Type B pancreatic cell (in vitro differentiated cells): Measurements from ENCODE around the gene LRRC15. TPM values are rescaled to one million over a fixed set of nuclear protein-coding genes. Genes with fewer than 3 reads are reported as not detected.

Source experiments
- DNase-seq: peaks from one replicate; pipeline ENCODE4 v3.0.0; 2021; ENCODE audit warnings: mixed read lengths; ENCODE audit not compliant: unreplicated experiment; ENCODE audit errors: extremely low spot score
- H3K27ac Mint-ChIP-seq: 2 replicates; pipeline ENCODE4 v1.8.0; 2021; ENCODE audit warnings: mild to moderate bottlenecking, mixed read lengths
- H3K27me3 Mint-ChIP-seq: 2 replicates; pipeline ENCODE4 v1.8.0; 2021; ENCODE audit warnings: mixed read lengths
- H3K36me3 Mint-ChIP-seq: 2 replicates; pipeline ENCODE4 v1.8.0; 2021; ENCODE audit warnings: mixed read lengths
- H3K4me1 Mint-ChIP-seq: one replicate; pipeline ENCODE4 v1.8.0; 2021; ENCODE audit warnings: mixed read lengths; ENCODE audit not compliant: unreplicated experiment
- H3K4me3 Mint-ChIP-seq: 2 replicates; pipeline ENCODE4 v1.8.0; 2021; ENCODE audit warnings: mild to moderate bottlenecking, mixed read lengths
- H3K9me3 Mint-ChIP-seq: 2 replicates; pipeline ENCODE4 v1.8.0; 2021; ENCODE audit warnings: mixed read lengths
- total RNA-seq: library from RNA; stranded (reverse); gene quantifications from 2 replicates; pipeline ENCODE4 v1.2.1, GENCODE V29; 2021; ENCODE audit warnings: low replicate concordance
- TF ChIP-seq, protein P1 (sequence below): fragments of 200-600 bp; sonication (generic); conservative IDR thresholded peaks from 2 replicates; pipeline ENCODE4 v1.5.0; 2021; ENCODE audit warnings: antibody characterized with exemption, mild to moderate bottlenecking

The LRRC15 gene
- total RNA-seq, 1 donor from 2014 or later = 0.07 TPM

DNA sequence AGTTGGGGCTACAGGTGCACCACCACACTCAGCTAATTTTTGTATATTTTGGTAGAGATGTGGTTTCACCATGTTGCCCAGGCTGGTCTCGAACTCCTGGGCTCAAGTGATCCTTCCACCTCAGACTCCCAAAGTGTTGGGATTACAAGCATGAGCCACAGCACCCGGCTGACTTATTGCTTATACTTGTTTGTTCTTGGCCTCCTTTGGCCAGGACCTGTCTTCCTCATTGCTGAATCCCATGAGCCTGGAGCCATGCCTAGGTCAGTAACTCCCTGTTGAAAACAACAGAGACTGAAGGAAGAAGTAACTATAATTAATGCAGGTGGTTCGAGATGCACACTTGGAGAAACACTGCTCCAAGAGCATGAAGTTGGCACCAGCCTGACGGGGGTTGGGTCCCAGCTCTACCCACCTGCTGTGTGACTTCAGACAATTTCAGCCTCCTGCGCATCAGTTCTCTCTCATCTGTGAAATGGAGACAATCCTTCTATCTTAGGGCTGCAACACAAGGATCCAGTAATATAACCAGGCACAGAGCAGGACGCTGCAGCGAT lies 57.3 kb downstream of the LRRC15 start:
- DNase-seq = no peak
- H3K27ac Mint-ChIP-seq = peak overlapping the region; percentile 89
- H3K4me3 Mint-ChIP-seq = peak overlapping the region; percentile 88
- H3K9me3 Mint-ChIP-seq = no peaks in the 10 kb centered on the region
- TF ChIP-seq, protein P1, sequence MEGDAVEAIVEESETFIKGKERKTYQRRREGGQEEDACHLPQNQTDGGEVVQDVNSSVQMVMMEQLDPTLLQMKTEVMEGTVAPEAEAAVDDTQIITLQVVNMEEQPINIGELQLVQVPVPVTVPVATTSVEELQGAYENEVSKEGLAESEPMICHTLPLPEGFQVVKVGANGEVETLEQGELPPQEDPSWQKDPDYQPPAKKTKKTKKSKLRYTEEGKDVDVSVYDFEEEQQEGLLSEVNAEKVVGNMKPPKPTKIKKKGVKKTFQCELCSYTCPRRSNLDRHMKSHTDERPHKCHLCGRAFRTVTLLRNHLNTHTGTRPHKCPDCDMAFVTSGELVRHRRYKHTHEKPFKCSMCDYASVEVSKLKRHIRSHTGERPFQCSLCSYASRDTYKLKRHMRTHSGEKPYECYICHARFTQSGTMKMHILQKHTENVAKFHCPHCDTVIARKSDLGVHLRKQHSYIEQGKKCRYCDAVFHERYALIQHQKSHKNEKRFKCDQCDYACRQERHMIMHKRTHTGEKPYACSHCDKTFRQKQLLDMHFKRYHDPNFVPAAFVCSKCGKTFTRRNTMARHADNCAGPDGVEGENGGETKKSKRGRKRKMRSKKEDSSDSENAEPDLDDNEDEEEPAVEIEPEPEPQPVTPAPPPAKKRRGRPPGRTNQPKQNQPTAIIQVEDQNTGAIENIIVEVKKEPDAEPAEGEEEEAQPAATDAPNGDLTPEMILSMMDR = no peak
- peaks cover 9% of the 10 kb centered on the region for H3K36me3 Mint-ChIP-seq
- peaks cover 57% of the 10 kb centered on the region for H3K4me1 Mint-ChIP-seq
- H3K27me3 Mint-ChIP-seq = peaks cover 12% of the 10 kb centered on the region

DNA sequence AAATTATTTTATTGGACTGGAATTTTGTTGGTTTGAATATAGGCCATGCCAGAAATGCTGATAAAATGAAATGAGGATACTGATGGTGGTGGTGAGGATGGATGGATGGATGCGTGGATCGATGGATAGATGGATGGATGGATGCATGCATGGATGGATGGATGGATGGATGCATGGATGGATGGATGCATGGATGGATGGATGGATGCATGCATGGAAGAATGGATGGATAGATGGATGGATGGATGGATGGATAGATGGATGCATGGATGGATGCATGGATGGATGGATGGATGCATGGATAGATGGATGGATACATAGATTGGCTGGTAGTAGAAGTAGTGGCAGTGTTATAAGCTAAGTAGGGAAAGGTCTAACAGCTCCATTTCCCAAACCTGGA lies 58.5 kb downstream of the LRRC15 start:
- TF ChIP-seq, protein P1 = no peak
- H3K27ac Mint-ChIP-seq = no peak overlapping the region
- H3K27me3 Mint-ChIP-seq = peaks cover 8% of the 10 kb centered on the region
- H3K9me3 Mint-ChIP-seq = no peaks in the 10 kb centered on the region
- DNase-seq = no peak
- peaks cover 60% of the 10 kb centered on the region for H3K4me1 Mint-ChIP-seq
- peak overlapping the region; percentile 88 for H3K4me3 Mint-ChIP-seq
- peaks cover 9% of the 10 kb centered on the region for H3K36me3 Mint-ChIP-seq

GRCh38 chr3:194310060-194310835 lies 59.3 kb downstream of the LRRC15 start:
- no peak for DNase-seq
- Mint-ChIP-seq H3K27ac (no peak overlapping the region), H3K4me3 (peak overlapping the region; percentile 88), H3K27me3 (peaks cover 8% of the 10 kb centered on the region), H3K36me3 (peaks cover 9% of the 10 kb centered on the region), H3K4me1 (peaks cover 64% of the 10 kb centered on the region), H3K9me3 (no peaks in the 10 kb centered on the region)
- TF ChIP-seq, protein P1 = no peak

DNA sequence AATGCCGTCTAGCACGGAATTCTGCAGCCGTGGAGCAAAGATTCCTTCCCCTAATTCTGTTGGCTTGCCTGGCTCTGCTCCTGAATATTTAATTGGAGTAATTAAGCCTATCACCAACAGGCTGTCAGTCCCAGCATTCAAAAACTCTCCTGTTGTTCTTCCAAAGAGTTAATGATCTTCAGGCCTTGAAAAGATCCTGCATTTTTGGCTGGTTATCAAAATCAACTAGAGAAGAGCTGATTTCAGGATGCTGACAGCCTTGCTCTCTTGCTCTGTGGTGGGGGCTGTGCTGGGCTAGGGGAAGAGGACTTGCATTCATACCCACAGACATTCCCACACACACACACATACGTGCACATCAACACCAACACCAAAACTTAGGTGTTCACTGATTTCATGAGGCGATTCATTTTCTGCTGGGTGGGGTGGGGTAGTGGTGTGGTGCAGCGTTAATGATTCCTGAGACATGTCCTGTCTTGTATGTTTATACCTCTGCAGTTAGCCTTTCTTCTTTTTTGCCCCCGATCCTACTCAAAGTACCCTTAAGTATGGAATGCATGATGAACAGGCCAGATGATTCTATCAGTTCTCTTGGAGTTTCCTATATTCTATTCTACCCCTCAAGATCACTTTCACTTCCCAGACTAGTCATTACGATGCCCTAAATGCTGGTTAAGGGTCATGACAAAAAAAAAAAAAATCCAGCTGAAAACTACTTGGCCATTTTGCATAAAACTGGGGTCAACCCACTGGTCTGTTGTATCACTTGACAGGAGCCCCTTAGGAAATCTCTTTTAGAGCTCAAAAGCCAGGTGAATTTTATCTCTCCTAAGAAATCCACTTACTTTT lies 60.7 kb downstream of the LRRC15 start:
- Mint-ChIP-seq H3K4me3 (peak overlapping the region; percentile 80), H3K4me1 (peaks cover 59% of the 10 kb centered on the region), H3K27me3 (peaks cover 11% of the 10 kb centered on the region), H3K36me3 (peaks cover 13% of the 10 kb centered on the region), H3K27ac (peak overlapping the region; percentile 41), H3K9me3 (no peaks in the 10 kb centered on the region)
- no peak for DNase-seq
- TF ChIP-seq, protein P1 = no peak

GRCh38 chr3:194307849-194308248 lies 61.7 kb downstream of the LRRC15 start:
- no peaks in the 10 kb centered on the region for H3K9me3 Mint-ChIP-seq
- TF ChIP-seq, protein P1 = no peak
- H3K4me1 Mint-ChIP-seq = peaks cover 50% of the 10 kb centered on the region
- H3K27ac Mint-ChIP-seq = no peak overlapping the region
- peaks cover 11% of the 10 kb centered on the region for H3K27me3 Mint-ChIP-seq
- no peak overlapping the region for H3K4me3 Mint-ChIP-seq
- DNase-seq = no peak
- H3K36me3 Mint-ChIP-seq = peaks cover 13% of the 10 kb centered on the region
